22Rv1 (cell line): ENCODE data around the gene ASZ1.
"Not testable (repeated sequence)": the region's sequence is repeated elsewhere in the genome, so short reads cannot be mapped to it uniquely, and the experiment has no call there.

Experiments
- H3K27ac ChIP-seq: fragments of 450-650 bp; 2 replicates; pipeline ENCODE4 v1.5.1; 2017
- CTCF ChIP-seq: fragments of 450-650 bp; IDR thresholded peaks from 2 replicates; pipeline ENCODE4 v1.5.1; 2017; ENCODE audit warnings: mild to moderate bottlenecking
- ZFX ChIP-seq: fragments of 450-650 bp; IDR thresholded peaks from 2 replicates; pipeline ENCODE4 v1.6.1; 2017; ENCODE audit warnings: antibody characterized with exemption, borderline replicate concordance

The ASZ1 gene

DNA sequence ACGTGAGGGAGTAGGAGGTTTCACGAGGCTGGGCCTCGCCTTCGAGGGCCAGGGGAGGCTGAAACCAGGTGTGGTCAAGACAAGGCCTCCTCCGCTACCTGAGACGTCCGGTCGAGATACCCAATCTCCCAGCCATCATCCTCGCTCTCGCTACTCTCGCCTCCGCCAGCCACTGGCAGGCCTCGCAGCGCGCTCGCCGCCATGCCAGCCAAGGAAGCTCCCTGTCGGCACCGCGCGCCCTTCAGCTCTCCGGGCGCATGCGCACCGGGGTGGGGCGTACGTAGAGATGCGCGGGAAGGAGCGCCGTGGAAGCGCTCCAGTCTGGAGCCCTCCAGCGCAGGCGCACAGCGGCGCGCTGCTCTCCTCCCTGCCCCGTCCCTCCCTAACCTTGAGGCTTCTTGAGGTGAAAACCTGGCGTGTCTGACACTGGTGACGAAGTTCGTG lies at the start of gene ASZ1:
TSS of gene ASZ1 (minus strand) at position 236 of the 444 bp plus-strand sequence. CDS start at position 203, 33 bp downstream.
- TF ChIP-seq ZFX (no peak), CTCF (no peak)
- H3K27ac ChIP-seq: no peak within 1 kb of the TSS

DNA sequence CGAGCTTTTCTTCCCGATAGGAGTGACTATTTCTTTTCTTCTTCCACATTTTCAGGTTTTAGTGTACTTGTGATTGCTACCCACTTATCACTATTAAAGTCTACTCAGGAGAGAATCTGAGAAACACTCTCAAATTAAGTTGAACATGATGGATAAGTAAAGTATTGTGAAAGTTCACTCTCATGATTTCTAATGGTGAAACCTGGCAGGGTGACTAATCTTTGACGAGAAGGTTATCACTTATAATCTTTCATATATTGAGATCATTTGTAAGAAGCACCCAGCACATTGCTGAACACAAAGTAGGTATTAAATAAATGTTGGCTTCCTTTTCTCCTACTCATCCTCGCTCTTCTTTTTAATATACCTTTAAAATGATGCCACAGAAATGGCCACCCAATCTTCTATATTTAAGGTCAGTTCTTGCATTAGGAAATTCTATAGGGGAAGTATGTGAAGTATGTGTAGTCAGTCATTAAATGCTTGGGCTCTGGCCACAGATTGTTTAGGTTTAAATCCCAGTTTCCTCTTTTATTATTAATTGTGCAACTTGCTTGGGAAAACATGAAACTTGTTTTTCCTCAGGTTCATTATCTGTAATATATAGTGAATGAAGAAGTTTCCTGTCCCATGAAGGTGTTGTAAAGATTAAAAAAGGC lies 49.4 kb upstream of the ASZ1 start:
- no peak overlapping the region for H3K27ac ChIP-seq
- TF ChIP-seq ZFX: no peak
- TF ChIP-seq CTCF: no peak

DNA sequence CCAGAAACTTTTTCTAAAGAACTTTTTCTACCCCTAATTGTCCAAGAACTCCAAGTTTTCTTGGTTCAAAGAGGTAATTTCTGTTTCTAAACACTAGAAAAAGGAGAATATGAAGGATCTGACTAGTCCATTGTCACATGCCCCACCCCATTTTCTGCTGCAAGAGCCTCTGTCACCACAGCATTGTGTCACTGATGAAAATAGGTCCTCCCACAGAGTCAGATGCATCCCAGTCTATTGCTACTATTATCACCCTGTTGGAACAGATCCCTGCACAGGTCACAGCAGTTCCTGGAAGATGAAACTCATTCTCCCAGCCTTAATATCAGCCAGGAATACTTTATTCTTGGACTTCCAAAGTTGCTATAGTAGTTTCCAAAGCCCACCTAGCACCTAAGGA lies 45.0 kb upstream of the ASZ1 start:
- H3K27ac ChIP-seq: no peak overlapping the region
- no peak for TF ChIP-seq CTCF
- no peak for TF ChIP-seq ZFX

DNA sequence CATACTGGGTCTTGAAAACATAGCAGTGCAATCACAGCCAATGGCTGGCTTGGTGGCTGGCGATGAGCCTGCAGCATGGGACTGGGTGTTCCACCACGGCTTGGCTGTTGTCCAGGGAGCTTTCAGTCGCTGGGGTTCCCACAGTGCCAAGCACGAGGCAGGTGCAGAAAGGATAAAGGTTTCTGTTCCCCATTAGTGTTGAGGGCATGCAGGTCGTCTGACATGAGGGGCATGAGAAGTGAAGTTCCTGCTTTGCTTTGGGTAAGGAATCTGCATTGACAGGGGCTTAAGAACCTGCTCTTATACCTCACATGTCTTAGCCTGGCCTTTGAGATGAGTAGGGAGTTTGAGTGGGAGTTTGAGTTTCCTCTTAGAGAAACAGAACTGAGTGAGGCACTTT lies 43.5 kb upstream of the ASZ1 start:
- H3K27ac ChIP-seq: no peak overlapping the region
- no peak for TF ChIP-seq CTCF
- no peak for TF ChIP-seq ZFX

- TF ChIP-seq CTCF (no peak), ZFX (no peak)
These were observed 40.9 kb upstream of the ASZ1 start for GRCh38 chr7:117468174-117468573.

DNA sequence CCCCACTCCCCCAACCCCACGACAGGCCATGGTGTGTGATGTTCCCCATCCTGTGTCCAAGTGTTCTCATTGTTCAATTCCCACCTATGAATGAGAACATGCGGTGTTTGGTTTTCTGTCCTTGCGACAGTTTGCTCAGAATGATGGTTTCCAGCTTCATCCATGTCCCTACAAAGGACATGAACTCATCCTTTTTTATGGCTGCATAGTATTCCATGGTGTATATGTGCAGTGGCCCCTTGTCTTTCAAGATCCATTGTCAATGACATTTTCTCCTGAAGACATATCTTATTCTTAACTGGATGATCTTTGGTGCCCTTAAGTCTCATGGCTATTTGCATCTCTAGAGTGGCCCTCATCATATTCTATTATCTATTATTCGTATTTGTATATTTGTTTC lies 33.5 kb upstream of the ASZ1 start:
- not testable (repeated sequence) for H3K27ac ChIP-seq

More at GRCh38 chr7:117468174-117468573, 40.9 kb upstream of the ASZ1 start:
- H3K27ac ChIP-seq: no peak overlapping the region

- no peak for TF ChIP-seq CTCF
- TF ChIP-seq ZFX: no peak
- H3K27ac ChIP-seq: no peak overlapping the region
These were observed 32.4 kb upstream of the ASZ1 start for GRCh38 chr7:117459735-117460134.
